Thyroid gland (tissue), 4 donors: ENCODE data around the gene LMO1.

ENCODE experiments used
- POLR2A ChIP-seq, 2 donors: fragments of 450-650 bp; IDR thresholded peaks; one replicate each; pipeline ENCODE4 v1.6.1; 2017; ENCODE audit warnings: antibody characterized with exemption in 2 of 2, mild to moderate bottlenecking in 2 of 2, moderate library complexity in 1 of 2
- TF ChIP-seq, protein P1 (sequence below), 6 experiments: fragments of 200-600 bp in 3 of 6; fragments of 450-650 bp in 3 of 6; sonication (generic) in 3 of 6; IDR thresholded peaks; one replicate each; pipeline ENCODE4 v1.5.1; 2016 to 2019; ENCODE audit warnings: antibody characterized with exemption in 6 of 6, mild to moderate bottlenecking in 2 of 6, inconsistent platforms in 1 of 6, moderate library complexity in 1 of 6

GRCh38 chr11:8178297-8178696 lies 85.4 kb downstream of the LMO1 start:
- TF ChIP-seq, protein P1, sequence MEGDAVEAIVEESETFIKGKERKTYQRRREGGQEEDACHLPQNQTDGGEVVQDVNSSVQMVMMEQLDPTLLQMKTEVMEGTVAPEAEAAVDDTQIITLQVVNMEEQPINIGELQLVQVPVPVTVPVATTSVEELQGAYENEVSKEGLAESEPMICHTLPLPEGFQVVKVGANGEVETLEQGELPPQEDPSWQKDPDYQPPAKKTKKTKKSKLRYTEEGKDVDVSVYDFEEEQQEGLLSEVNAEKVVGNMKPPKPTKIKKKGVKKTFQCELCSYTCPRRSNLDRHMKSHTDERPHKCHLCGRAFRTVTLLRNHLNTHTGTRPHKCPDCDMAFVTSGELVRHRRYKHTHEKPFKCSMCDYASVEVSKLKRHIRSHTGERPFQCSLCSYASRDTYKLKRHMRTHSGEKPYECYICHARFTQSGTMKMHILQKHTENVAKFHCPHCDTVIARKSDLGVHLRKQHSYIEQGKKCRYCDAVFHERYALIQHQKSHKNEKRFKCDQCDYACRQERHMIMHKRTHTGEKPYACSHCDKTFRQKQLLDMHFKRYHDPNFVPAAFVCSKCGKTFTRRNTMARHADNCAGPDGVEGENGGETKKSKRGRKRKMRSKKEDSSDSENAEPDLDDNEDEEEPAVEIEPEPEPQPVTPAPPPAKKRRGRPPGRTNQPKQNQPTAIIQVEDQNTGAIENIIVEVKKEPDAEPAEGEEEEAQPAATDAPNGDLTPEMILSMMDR (IDR thresholded peaks at IDR 0.05): no peak
- TF ChIP-seq POLR2A (IDR thresholded peaks at IDR 0.05): no peak
